KBM-7 (cell line): ENCODE results near the gene KRR1.

ENCODE experiments used
- DNase-seq: peaks from one replicate; pipeline ENCODE4 v3.0.0-alpha.2; 2015
- in situ Hi-C: fragments of 300-500 bp; cut with MboI; formaldehyde crosslinking; loops from 2 replicates; pipeline ENCODE4 v1.14.3; 2020; ENCODE audit warnings: low sequenced_read_pairs, low pct_unique_long_range_greater_than_20kb, mixed read lengths

The KRR1 gene

DNA sequence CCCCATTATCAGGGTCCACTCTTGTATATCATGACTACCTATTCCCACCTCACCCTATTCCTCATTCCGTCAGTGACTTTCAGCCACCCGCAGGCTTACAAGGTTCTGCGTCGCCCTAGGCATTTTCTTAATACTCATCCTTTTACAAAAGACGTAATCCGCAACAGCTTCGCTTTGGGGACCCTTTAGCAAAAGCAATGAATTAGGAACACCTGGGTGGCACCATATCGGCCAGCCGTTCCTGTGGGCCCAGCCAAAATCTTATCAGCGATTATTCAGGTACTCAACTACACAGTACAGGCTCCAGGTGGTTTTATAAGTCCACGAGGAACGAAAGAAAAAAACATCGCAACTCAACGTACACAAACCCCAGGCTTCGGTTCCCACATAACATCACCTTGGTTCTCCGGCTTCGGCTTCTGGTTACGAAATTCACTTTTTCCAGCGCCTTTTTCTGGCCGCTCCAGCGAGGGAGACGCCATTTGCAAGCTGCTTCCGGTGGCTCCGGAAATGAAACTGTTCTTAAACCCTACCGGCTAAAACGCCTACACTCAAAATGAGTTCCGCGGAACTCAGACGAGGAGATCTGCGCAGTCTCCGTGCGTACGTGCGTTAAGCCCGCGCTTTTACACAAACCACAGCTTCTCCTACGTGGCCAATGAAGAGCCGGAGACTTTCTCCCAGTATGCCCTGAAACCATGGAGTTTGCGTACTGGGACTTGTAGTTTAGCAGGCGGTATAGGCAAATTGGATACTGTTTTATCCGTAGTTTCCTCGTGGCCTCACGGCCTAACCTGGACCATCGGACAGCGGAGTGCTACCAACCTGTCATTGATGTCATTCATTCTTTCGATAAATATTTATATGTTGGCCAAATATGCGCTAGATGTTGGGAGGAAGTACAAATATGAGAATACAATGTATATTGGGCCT is at the start of gene KRR1:
TSS of gene KRR1 (minus strand) at position 494 of the 933 bp plus-strand sequence. CDS start at position 482, 12 bp downstream.
- in situ Hi-C loops, result no loop called here
- peak; percentile 98 for DNase-seq

DNA sequence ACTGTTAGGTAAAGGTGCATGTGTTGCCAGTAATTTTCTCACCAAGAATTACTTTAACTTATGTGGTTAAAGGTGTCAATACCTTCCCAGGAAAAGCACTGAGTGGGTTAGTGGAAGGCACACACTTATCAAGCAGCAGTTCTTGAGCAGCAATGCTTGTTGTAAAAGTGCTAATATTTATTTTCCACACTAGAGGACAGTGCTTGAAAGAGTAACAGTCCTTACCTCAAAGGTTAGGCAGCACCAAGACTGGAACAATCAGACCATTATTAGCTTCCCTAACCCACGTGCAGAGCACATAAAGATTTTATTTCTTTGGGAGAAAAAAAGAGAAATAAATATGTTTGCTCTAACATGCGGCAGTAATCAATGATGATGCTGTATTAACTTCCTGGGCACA is 48.8 kb upstream of the KRR1 start:
- DNase-seq, result peak; percentile 14
- in situ Hi-C loops, result no loop called here

DNA sequence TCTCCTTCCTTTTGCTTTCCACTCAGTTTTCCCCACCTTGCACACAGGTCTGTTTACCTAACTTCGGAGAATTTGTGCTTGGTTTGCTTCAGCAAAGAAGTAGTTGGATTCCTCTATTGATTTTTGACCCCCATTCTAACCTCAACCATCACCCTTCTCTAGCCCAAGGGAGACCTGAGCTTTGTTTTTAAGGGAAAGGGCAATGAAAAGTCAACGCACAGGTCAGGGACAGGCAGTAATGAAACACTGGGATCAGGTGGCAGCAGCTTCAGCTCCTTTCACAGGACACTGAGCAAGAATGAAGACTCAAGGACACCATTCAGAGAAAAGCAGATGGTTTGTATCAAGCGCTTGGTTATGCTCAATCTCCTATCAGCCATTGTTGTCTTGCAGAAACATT is 46.9 kb upstream of the KRR1 start:
- in situ Hi-C loops, result no loop called here
- no peak for DNase-seq

DNA sequence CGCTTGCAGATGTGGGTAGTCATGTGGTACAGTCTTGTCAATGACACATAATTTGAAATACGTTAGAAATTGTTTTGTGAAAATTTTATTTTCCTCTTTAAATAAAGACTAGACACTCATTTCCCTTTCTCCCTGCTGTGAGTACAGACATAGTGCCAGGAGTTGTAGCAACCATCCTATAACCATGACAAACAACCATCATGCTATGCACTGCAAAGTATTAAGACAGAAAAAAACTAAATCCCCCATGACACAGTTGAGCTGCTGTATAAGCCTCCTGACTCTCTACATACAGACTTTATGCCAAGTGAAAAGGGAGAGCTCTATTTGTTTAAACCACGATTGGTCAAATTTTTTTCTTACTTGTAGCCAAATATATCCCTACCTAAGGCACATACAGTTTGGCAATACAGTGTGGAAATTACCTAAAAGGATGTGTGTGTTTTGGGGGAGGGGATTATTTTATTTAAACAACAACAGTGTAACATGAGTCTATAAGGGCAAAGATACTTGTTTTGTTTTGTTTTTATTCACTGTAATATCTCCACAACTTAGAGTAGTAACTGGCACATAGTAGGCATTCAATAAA is 45.0 kb upstream of the KRR1 start:
- no peak for DNase-seq

DNA sequence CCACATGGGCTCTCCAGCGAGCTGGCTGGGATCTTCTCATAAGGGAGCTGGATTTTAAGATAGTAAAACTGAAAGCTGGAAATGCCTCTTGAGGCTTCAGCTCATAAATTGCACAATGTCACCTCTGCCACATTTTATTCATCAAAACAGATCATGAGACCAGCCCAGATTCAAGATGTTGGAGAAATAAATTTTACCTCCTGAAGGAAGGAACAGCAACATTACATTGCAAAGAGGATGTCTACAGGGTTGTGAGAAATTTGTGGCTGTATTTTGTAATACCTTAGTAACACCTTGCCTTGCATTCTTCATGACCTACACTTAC is 43.1 kb upstream of the KRR1 start:
- in situ Hi-C loops, result no loop called here
- DNase-seq, result no peak

More for the DNA sequence above, 45.0 kb upstream of the KRR1 start:
- in situ Hi-C loops, result no loop called here

DNA sequence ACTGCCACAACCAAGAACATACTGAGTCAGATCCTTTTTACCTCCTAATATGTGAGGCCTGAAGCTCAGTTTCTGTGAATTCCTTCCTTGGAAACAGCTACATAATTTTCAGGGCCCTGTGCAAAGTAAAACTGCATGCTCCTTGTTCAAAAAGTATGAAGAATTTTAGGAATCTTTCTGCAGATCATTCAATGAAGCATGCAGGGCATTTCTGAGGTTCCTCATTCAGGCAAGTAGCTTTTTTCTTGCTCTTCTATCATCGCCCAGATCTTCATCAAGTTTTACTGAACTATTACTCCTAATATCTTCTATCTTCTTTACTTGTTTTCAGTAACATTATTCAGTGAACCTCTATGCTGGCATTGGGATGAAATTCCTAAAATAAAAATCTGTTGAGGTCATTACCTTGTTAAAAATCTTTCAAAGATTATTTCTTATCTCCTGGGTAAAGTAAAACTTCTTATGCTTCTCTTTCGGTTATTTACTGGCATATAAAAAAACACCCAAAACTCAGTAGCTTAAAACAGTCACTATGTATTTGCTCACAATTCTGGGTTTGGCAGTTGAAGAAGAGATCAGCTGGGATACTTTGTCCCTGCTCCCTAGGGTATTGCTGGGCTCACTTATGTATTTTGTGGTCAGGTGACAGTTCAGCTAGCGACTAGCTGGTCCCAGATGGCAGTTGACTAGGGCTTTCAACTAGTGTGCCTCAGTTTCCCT is 42.6 kb upstream of the KRR1 start:
- in situ Hi-C loops, result no loop called here
- no peak for DNase-seq

DNA sequence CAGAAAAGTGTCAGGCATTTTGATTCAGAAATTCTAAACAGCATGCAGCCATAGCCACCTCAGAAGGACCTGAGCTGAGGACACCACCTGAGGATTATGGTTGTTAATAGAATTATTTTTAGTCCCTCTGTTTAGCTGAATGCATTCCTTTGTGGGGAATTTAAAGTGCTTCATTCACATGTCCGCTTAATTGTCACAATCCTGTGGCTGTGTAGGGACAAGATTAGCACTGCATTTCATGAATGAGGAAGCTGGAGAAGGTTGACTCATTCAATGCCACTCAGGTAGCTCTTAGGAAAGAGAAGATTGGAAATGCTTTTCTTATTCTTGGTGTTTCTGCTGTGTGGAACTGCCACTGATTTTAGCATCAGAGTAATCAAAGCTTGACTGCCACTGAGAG is 42.0 kb upstream of the KRR1 start:
- DNase-seq, result peak; percentile 58
- in situ Hi-C loops, result no loop called here

DNA sequence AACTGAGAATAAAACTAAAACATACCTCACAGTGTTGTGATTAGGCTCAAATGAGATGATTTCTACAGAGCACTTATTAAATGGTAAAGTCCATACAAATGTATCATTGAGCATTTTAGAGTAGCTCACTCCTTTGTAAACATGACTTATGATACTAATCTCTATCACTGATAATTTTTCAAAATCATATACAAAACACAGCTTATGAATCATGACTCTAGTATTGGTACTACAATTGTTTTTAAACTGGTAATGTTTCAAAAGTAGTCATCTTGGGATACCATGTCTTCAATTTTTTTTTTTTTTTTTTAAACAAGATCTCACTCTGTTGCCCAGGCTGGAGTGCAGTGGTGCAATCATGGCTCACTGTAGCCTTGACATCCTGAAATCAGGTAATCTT is 40.1 kb upstream of the KRR1 start:
- no peak for DNase-seq
- in situ Hi-C loops, result no loop called here

DNA sequence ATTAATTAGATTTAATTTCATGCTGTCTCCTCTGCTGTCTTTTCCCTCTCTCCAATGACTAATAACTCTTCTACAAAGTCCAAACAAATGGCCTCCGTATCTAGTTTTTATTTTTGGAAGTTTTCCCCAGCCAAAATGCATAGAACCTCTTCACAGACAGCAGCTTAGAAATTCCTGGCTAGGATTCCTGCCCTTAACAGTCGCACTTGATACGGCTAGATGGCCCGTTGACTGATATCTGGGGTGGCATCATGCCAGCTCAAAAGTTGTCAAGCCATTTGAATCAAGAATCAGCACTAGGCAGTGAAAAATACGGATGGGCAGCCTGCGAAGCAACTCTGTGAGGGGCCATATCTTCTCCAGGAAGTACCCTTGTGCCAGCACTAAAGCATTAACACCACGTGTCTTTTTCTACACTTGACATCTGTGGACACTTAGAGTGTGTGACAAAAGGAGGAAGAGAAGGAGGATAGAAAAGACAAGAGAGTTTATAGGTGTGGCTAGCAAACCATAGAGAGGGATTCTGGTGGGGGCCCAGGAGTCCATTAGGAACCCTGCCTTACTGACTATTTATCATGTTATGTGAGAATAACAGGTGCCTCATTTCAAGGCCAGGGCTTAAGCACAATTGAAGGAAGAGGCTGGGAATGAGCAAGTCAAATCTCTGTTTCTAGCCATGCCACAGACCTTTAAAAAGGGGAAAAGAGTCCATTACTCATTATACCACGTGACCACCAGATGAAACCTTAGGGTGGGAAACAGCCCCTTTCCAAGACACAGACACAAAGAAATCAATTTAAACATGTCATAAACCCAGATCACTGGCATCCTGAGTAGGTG is 39.2 kb upstream of the KRR1 start:
- in situ Hi-C loops, result no loop called here

DNA sequence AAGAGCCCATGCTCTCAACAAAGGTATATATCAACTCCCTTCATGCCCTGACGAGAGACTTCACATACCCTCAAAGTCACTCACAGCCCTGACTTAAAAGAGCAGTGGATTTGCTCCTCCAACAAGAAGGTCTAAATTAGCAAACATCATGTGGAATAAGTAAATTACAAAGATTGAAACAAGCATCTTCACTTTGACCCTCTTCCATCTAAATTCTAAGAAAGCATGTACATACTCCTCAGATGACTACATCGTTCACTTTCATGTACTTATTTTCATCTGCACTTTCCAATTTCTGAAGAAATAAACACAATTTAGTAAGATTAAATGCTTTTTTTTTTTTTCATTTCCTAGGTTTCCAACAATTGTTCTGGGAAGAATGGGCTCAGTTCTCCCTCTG is 38.6 kb upstream of the KRR1 start:
- in situ Hi-C loops, result loop anchor here (25.0 kb wide), 2 partner anchors 487 to 787 kb away; partner anchors contain the start of genes BBS10 and PHLDA1
- no peak for DNase-seq

More for the DNA sequence above, 39.2 kb upstream of the KRR1 start:
- DNase-seq, result no peak

DNA sequence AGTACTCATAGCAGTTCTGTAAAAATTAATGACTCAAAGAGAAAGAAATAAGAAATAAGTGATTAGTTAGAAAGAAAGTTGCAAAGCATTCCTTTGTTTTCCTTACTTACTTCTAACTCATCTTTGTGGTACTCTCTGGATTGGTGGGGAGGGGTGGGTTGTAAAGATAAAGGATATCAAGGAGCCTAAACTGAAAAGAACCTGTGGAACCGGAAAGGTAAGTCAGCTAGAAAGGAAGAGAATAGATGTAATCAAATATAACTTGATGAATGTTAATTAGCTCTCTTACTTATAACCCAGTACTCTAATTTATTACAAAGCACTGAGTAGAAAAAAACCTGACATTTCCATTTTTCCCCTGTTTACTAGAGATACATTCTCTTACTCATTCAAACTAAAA is 37.5 kb upstream of the KRR1 start:
- DNase-seq, result no peak
- in situ Hi-C loops, result loop anchor here (25.0 kb wide), 2 partner anchors 488 to 788 kb away; partner anchors contain the start of genes BBS10 and PHLDA1

DNA sequence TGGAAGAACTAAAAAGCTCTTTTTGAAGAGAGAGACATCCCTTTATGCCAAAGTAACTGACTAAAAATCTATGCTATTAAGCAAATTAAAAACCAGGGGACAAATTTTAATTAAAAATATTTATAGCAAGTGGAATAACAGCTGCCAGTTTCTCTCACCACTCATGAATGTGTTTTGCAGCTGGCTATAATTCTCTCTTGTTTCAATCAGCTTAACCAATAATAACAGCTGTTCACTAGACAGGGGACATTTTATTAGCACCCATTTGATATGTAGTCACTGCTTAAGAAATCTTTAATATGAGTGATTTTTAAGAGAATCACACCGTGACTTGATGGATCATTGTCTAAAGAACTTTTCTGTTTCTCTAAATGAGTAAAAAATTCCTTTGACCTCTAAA is 34.2 kb upstream of the KRR1 start:
- in situ Hi-C loops, result loop anchor here (25.0 kb wide), 2 partner anchors 492 to 792 kb away; partner anchors contain the start of genes BBS10 and PHLDA1
- DNase-seq, result no peak

DNA sequence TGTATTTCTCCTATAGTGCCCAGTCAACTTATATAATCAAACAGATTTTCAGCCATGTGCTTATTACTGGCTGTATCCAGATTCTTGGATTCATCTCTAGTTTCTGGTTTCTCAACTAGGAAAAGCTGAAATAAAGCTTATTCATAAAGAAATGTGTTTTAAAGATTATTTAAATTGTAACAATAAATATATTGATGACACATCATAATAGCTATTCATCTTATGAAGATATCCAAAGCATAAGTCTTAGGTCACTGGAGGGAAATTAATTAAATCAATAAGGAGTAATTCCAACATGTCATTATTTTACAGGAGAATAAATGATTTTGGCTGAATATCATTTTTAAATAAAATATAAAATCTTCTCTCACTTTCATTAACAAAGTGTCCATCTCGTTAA is 32.1 kb upstream of the KRR1 start:
- in situ Hi-C loops, result loop anchor here (25.0 kb wide), 2 partner anchors 494 to 794 kb away; partner anchors contain the start of genes BBS10 and PHLDA1
- DNase-seq, result no peak

DNA sequence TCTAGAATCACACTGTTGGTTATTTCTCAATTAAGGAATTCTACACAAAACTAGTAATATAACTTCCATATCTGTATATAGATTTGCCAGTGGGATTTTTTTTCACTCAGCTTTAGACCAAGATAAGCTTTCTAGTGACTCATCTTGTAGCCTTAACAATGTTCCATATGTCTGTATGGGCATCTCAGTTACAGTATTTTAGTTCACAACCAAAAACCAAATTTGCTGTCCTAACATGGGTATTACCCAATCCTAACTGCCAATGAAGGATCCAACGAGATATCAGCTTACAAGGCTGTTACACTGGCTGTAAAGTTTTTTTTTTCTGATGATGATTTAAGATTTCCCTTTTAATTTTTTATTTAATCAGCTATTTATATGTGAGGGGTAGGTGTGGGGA is 31.5 kb upstream of the KRR1 start:
- in situ Hi-C loops, result loop anchor here (25.0 kb wide), 2 partner anchors 494 to 794 kb away; partner anchors contain the start of genes BBS10 and PHLDA1

DNA sequence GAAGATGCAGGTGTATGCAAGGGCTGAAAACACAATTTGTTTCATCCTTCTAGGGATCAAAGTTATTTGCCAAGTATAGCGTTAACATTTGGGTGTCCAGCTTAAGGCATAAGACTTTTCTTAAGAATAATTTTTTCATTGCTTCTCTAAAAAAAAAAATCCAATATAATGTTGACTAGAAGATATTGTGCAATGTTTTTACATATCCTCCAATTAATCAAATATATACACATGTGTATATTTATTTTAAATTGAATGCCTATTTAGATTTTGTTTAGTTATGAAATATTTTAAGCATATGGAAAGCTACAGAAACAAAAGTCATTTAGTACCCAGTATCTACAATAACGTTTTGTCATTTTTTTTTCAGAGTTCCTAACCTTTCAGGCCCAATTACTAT is 28.5 kb upstream of the KRR1 start:
- in situ Hi-C loops, result loop anchor here (25.0 kb wide), 2 partner anchors 497 to 797 kb away; partner anchors contain the start of genes BBS10 and PHLDA1
- DNase-seq, result no peak

More for the DNA sequence above, 31.5 kb upstream of the KRR1 start:
- no peak for DNase-seq

DNA sequence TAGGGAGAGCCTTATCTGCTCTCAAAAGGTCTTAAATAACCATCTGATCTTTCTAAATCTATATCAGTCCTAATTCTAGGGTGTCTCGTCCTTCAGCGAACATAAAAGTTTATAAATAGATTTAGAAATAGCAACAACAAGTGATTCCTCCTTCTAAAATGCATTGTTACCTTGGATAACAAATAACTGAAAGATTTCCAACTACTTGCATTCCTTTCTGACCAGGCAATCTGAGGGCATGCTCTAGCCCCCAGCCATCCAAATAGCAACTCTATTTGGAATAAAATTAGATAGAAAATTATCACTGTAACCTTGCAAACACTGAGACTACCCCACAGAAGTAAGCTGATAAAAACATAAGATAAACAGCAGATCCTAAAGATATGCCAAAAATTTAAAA is 21.8 kb upstream of the KRR1 start:
- in situ Hi-C loops, result loop anchor here (25.0 kb wide), 2 partner anchors 504 to 804 kb away; partner anchors contain the start of genes BBS10 and PHLDA1
- DNase-seq, result no peak

DNA sequence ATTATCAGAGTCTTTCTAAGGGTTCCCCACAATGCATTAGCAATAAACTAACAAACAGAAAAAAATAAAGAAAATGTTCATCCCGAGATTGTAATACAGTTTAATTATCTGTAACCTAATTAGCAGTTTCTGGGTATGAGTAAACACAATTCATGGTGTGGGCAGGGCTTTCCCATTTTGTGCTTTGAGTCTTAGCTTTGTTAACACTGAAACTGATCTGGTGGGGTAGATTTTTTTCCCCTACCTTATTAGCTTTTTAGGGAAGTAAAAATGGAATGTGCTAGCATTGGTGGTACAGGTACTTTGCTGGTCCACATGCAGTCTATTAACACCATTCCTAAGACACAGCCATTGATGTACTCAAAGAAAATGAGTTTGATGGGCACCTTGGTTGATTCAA is 18.4 kb upstream of the KRR1 start:
- in situ Hi-C loops, result loop anchor here (25.0 kb wide), 2 partner anchors 507 to 807 kb away; partner anchors contain the start of genes BBS10 and PHLDA1
- no peak for DNase-seq

DNA sequence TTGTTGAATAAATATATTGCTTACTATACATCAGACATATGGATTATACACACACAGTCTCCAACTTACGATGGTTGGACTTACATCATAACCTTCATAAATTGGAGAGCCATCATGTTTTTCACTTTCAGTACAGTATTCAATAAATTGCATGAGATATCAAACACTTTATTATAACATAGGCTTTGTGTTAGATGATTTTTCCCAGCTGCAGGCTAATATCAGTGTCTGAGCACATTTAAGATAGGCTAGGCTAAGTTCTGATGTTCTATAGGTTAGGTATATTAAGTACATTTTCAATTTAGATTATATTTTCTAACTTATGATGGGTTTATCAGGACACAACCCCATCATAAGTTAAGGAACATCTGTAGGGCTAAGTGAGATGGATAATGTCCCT is 17.9 kb upstream of the KRR1 start:
- no peak for DNase-seq
- in situ Hi-C loops, result loop anchor here (25.0 kb wide), 2 partner anchors 508 to 808 kb away; partner anchors contain the start of genes BBS10 and PHLDA1
